HepG2 (cell line): Measurements from ENCODE around the gene ABCD4. TPM values are rescaled to one million over a fixed set of nuclear protein-coding genes. Genes with fewer than 3 reads are reported as not detected.
A peak's percentile ranks its signal among the peaks of the same experiment; 100 is the strongest.

Source experiments
- ARID2 ChIP-seq: sonication (generic); formaldehyde crosslinking; IDR thresholded peaks from 2 replicates; pipeline ENCODE4 v1.8.1; 2022; ENCODE audit warnings: mild to moderate bottlenecking, missing genetic modification reagents, borderline replicate concordance
- KAT8 ChIP-seq: IDR thresholded peaks from 2 replicates; pipeline ENCODE4 v1.6.1; 2016; ENCODE audit warnings: missing genetic modification reagents, missing compliant biosample characterization
- MIXL1 ChIP-seq: IDR thresholded peaks from 2 replicates; pipeline ENCODE4 v1.6.1; 2016
- MXD4 ChIP-seq: IDR thresholded peaks from 2 replicates; pipeline ENCODE4 v1.6.1; 2016; ENCODE audit warnings: mild to moderate bottlenecking, missing biosample characterization, missing genetic modification reagents
- NFE2 ChIP-seq: sonication (generic); formaldehyde crosslinking; IDR thresholded peaks from 2 replicates; pipeline ENCODE4 v1.4.0; 2020; ENCODE audit warnings: missing genetic modification reagents
- NFE2L2 ChIP-seq: fragments of 150-350 bp; IDR thresholded peaks from 2 replicates; pipeline ENCODE4 v1.6.1; 2014; ENCODE audit warnings: low read length
- TOPORS ChIP-seq: sonication (generic); formaldehyde crosslinking; IDR thresholded peaks from 2 replicates; pipeline ENCODE4 v1.8.0; 2023; ENCODE audit warnings: mild to moderate bottlenecking, missing genetic modification reagents
- ZNF143 ChIP-seq: sonication (generic); formaldehyde crosslinking; IDR thresholded peaks from 2 replicates; pipeline ENCODE4 v1.4.0; 2020; ENCODE audit warnings: missing genetic modification reagents
- ZNF235 ChIP-seq: sonication (generic); formaldehyde crosslinking; IDR thresholded peaks from 2 replicates; pipeline ENCODE4 v1.8.1; 2023; ENCODE audit warnings: mild to moderate bottlenecking, missing genetic modification reagents, borderline replicate concordance
- ZNF292 ChIP-seq: sonication (generic); formaldehyde crosslinking; IDR thresholded peaks from 2 replicates; pipeline ENCODE4 v1.8.1; 2022; ENCODE audit warnings: mild to moderate bottlenecking, low read depth, missing genetic modification reagents, borderline replicate concordance
- ZNF776 ChIP-seq: sonication (generic); formaldehyde crosslinking; IDR thresholded peaks from 2 replicates; pipeline ENCODE4 v1.4.0; 2020; ENCODE audit warnings: mild to moderate bottlenecking, missing genetic modification reagents
- polyA plus RNA-seq, 8 experiments: library from polyadenylated mRNA; depleted of rRNA in 3 of 8; stranded (reverse) in 7 of 8; unstranded in 1 of 8; fragments of >200 nt; fragmentation: Illumina TruSeq in 4 of 8; extraction: Trizol in 4 of 8; gene quantifications; 2 replicates each; pipeline versions ENCODE4 v1.2.1 to v1.2.3, GENCODE V29; 2011 to 2016; ENCODE audit warnings: low read depth in 4 of 8, missing spikeins in 1 of 8, mixed read lengths in 1 of 8; ENCODE audit not compliant: insufficient read depth in 1 of 8
- total RNA-seq, 5 experiments: library from RNA; depleted of rRNA; stranded (reverse); fragments of >200 nt; fragmentation: Illumina TruSeq; extraction: Trizol; gene quantifications; 2 replicates each; pipeline ENCODE4 v1.2.3, GENCODE V29; 2016; ENCODE audit warnings: low read depth in 1 of 5
- TF ChIP-seq, protein P1 (sequence below): sonication (generic); formaldehyde crosslinking; IDR thresholded peaks from 2 replicates; pipeline ENCODE4 v1.9.0; 2021; ENCODE audit warnings: missing genetic modification reagents, borderline replicate concordance
- TF ChIP-seq, protein P2 (sequence below): sonication (generic); formaldehyde crosslinking; IDR thresholded peaks from 2 replicates; pipeline ENCODE4 v1.5.1; 2020; ENCODE audit warnings: mild to moderate bottlenecking, missing genetic modification reagents, borderline replicate concordance
- TF ChIP-seq, protein P3 (sequence below): sonication (generic); formaldehyde crosslinking; conservative IDR thresholded peaks from 2 replicates; pipeline ENCODE4 v1.4.0; 2020; ENCODE audit warnings: mild to moderate bottlenecking, missing genetic modification reagents, moderate library complexity
- TF ChIP-seq, protein P4 (sequence below): sonication (generic); formaldehyde crosslinking; IDR thresholded peaks from 2 replicates; pipeline ENCODE4 v1.4.0; 2020; ENCODE audit warnings: missing genetic modification reagents
- TF ChIP-seq, protein P5 (sequence below): IDR thresholded peaks from 2 replicates; pipeline ENCODE4 v1.6.1; 2012; ENCODE audit warnings: low read length, improper control_type of control experiment

ABCD4 gene
- total and polyA plus RNA-seq, 2 of the 13 experiments (the other 11 are each of a cell fraction or from before 2014, with no cell fraction given): 47.5 to 50.5 TPM

DNA sequence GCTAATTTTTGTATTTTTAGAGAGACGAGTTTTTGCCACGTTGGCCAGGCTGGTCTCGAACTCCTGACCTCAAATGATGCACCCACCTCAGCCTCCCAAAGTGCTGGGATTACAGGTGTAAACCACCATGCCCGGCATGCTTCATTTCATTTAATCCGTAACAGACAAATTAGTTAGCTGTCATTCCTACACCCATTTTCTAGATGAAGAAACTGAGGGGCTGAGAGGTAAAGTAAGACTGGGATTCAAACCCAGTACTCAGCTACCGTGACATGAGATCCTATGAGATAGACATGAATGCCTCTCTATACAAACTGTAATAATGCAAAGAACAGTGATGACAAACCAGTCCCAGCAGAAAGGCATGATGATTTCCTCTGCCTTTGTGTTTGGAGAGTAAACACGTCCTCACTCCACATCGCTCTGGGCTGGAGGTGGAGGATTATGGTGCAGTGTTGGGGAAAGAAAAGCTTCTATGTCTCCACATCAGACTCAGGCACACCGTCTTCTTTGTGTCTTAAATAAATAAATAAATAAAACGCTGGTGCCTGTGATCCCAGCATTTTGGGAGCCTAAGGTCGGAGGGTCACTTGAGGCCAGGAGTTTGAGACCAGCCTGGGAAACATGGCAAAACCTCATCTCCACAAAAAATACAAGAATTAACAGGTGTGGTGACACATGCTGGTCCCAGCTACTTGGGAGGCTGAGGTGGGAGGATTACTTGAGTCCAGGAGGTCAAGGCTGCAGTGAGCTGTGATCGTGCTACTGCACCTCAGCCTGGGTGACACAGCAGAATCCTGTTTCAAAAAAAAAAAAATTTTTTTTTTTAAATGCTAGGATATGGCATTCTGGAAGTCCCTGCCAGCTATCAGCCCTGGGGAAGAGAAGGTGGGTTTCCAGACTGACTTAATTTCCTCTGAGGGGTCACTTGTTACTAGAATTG lies 53.0 kb downstream of the ABCD4 start (continued):
- TF ChIP-seq, protein P1, sequence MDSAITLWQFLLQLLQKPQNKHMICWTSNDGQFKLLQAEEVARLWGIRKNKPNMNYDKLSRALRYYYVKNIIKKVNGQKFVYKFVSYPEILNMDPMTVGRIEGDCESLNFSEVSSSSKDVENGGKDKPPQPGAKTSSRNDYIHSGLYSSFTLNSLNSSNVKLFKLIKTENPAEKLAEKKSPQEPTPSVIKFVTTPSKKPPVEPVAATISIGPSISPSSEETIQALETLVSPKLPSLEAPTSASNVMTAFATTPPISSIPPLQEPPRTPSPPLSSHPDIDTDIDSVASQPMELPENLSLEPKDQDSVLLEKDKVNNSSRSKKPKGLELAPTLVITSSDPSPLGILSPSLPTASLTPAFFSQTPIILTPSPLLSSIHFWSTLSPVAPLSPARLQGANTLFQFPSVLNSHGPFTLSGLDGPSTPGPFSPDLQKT (CRISPR knock-in tag): no peak
- TF ChIP-seq ARID2 (CRISPR knock-in tag) (no peak), ZNF235 (CRISPR knock-in tag) (no peak), MIXL1 (CRISPR knock-in tag) (no peak), MXD4 (CRISPR knock-in tag) (no peak), ZNF776 (CRISPR knock-in tag) (no peak), NFE2 (CRISPR knock-in tag) (0 out of 2 replicates have a peak, but pooled peaks have one; percentile 54), TOPORS (CRISPR knock-in tag) (no peak), NFE2L2 (peak; percentile 70), ZNF143 (no peak), ZNF292 (CRISPR knock-in tag) (no peak), KAT8 (CRISPR knock-in tag) (no peak)
- TF ChIP-seq, protein P2, sequence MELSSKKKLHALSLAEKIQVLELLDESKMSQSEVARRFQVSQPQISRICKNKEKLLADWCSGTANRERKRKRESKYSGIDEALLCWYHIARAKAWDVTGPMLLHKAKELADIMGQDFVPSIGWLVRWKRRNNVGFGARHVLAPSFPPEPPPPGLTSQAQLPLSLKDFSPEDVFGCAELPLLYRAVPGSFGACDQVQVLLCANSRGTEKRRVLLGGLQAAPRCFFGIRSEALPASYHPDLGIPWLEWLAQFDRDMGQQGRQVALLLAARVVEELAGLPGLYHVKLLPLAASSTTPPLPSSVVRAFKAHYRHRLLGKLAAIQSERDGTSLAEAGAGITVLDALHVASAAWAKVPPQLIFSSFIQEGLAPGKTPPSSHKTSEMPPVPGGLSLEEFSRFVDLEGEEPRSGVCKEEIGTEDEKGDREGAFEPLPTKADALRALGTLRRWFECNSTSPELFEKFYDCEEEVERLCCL (CRISPR knock-in tag): no peak
- TF ChIP-seq, protein P3, sequence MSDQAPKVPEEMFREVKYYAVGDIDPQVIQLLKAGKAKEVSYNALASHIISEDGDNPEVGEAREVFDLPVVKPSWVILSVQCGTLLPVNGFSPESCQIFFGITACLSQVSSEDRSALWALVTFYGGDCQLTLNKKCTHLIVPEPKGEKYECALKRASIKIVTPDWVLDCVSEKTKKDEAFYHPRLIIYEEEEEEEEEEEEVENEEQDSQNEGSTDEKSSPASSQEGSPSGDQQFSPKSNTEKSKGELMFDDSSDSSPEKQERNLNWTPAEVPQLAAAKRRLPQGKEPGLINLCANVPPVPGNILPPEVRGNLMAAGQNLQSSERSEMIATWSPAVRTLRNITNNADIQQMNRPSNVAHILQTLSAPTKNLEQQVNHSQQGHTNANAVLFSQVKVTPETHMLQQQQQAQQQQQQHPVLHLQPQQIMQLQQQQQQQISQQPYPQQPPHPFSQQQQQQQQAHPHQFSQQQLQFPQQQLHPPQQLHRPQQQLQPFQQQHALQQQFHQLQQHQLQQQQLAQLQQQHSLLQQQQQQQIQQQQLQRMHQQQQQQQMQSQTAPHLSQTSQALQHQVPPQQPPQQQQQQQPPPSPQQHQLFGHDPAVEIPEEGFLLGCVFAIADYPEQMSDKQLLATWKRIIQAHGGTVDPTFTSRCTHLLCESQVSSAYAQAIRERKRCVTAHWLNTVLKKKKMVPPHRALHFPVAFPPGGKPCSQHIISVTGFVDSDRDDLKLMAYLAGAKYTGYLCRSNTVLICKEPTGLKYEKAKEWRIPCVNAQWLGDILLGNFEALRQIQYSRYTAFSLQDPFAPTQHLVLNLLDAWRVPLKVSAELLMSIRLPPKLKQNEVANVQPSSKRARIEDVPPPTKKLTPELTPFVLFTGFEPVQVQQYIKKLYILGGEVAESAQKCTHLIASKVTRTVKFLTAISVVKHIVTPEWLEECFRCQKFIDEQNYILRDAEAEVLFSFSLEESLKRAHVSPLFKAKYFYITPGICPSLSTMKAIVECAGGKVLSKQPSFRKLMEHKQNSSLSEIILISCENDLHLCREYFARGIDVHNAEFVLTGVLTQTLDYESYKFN (CRISPR knock-in tag): 0 out of 2 replicates have a peak, but pooled peaks have one; percentile 15
- TF ChIP-seq, protein P4, sequence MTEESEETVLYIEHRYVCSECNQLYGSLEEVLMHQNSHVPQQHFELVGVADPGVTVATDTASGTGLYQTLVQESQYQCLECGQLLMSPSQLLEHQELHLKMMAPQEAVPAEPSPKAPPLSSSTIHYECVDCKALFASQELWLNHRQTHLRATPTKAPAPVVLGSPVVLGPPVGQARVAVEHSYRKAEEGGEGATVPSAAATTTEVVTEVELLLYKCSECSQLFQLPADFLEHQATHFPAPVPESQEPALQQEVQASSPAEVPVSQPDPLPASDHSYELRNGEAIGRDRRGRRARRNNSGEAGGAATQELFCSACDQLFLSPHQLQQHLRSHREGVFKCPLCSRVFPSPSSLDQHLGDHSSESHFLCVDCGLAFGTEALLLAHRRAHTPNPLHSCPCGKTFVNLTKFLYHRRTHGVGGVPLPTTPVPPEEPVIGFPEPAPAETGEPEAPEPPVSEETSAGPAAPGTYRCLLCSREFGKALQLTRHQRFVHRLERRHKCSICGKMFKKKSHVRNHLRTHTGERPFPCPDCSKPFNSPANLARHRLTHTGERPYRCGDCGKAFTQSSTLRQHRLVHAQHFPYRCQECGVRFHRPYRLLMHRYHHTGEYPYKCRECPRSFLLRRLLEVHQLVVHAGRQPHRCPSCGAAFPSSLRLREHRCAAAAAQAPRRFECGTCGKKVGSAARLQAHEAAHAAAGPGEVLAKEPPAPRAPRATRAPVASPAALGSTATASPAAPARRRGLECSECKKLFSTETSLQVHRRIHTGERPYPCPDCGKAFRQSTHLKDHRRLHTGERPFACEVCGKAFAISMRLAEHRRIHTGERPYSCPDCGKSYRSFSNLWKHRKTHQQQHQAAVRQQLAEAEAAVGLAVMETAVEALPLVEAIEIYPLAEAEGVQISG: no peak
- TF ChIP-seq, protein P5, sequence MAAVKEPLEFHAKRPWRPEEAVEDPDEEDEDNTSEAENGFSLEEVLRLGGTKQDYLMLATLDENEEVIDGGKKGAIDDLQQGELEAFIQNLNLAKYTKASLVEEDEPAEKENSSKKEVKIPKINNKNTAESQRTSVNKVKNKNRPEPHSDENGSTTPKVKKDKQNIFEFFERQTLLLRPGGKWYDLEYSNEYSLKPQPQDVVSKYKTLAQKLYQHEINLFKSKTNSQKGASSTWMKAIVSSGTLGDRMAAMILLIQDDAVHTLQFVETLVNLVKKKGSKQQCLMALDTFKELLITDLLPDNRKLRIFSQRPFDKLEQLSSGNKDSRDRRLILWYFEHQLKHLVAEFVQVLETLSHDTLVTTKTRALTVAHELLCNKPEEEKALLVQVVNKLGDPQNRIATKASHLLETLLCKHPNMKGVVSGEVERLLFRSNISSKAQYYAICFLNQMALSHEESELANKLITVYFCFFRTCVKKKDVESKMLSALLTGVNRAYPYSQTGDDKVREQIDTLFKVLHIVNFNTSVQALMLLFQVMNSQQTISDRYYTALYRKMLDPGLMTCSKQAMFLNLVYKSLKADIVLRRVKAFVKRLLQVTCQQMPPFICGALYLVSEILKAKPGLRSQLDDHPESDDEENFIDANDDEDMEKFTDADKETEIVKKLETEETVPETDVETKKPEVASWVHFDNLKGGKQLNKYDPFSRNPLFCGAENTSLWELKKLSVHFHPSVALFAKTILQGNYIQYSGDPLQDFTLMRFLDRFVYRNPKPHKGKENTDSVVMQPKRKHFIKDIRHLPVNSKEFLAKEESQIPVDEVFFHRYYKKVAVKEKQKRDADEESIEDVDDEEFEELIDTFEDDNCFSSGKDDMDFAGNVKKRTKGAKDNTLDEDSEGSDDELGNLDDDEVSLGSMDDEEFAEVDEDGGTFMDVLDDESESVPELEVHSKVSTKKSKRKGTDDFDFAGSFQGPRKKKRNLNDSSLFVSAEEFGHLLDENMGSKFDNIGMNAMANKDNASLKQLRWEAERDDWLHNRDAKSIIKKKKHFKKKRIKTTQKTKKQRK: no peak
